Uterus (tissue), 4 donors: ENCODE results near the gene SUSD3. TPM values are rescaled to one million over a fixed set of nuclear protein-coding genes. Genes with fewer than 3 reads are reported as not detected.
"Not testable (repeated sequence)": the region's sequence is repeated elsewhere in the genome, so short reads cannot be mapped to it uniquely, and the experiment has no call there.

ENCODE experiments used
- DNase-seq, 2 donors: peaks; one replicate each; pipeline ENCODE4 v3.0.0-alpha.2; 2019 to 2020
- H3K27ac ChIP-seq, 2 donors: fragments of 200-600 bp; sonication (generic); 1 replicate in 1 of 2; 2 replicates in 1 of 2; pipeline ENCODE4 v1.5.1; 2016 to 2018
- H3K27me3 ChIP-seq, 2 donors: fragments of 200-600 bp; sonication (generic); one replicate each; pipeline ENCODE4 v1.5.1; 2018 to 2019; ENCODE audit warnings: control low read depth in 1 of 2
- H3K36me3 ChIP-seq, 2 donors: fragments of 200-600 bp; sonication (generic); one replicate each; pipeline ENCODE4 v1.5.1; 2019; ENCODE audit warnings: control low read depth in 1 of 2
- H3K4me1 ChIP-seq, 2 donors: fragments of 200-600 bp; sonication (generic); one replicate each; pipeline ENCODE4 v1.5.1; 2018 to 2019; ENCODE audit warnings: control low read depth in 1 of 2
- H3K4me3 ChIP-seq, 2 donors: fragments of 200-600 bp; sonication (generic); 1 replicate in 1 of 2; 2 replicates in 1 of 2; pipeline ENCODE4 v1.5.1; 2018 to 2019; ENCODE audit warnings: mild to moderate bottlenecking in 1 of 2
- H3K9me3 ChIP-seq, 2 donors: fragments of 200-600 bp; sonication (generic); one replicate each; pipeline ENCODE4 v1.5.1; 2019; ENCODE audit warnings: control low read depth in 1 of 2
- CTCF ChIP-seq, 4 experiments: fragments of 200-600 bp in 2 of 4; fragments of 450-650 bp in 2 of 4; sonication (generic) in 2 of 4; IDR thresholded peaks; one replicate each; pipeline ENCODE4 v1.5.1; 2016 to 2019; ENCODE audit warnings: antibody characterized with exemption in 4 of 4, mild to moderate bottlenecking in 2 of 4, moderate library complexity in 1 of 4
- POLR2A ChIP-seq, 2 donors: fragments of 450-650 bp; IDR thresholded peaks; one replicate each; pipeline ENCODE4 v1.6.1; 2016; ENCODE audit warnings: antibody characterized with exemption in 2 of 2, mild to moderate bottlenecking in 1 of 2, moderate library complexity in 1 of 2
- intact Hi-C: fragments of 100-400 bp; cut with DNase I; formaldehyde crosslinking; loops from one replicate; pipeline ENCODE4 v1.15.1; 2023; ENCODE audit warnings: low total_unique reads
- total RNA-seq, 4 donors: library from RNA; depleted of rRNA in 3 of 4; stranded (reverse); fragments of >200 nt in 3 of 4; gene quantifications; one replicate each; pipeline versions ENCODE4 v1.1.0 to v1.2.4, GENCODE V29; 2014 to 2023
- donor health status: DM: yes; HTN: yes; CAD: no.

SUSD3 gene
- total RNA-seq, 4 donors from 2014 or later: 9.3 to 52.7 (median 14.7) TPM

DNA sequence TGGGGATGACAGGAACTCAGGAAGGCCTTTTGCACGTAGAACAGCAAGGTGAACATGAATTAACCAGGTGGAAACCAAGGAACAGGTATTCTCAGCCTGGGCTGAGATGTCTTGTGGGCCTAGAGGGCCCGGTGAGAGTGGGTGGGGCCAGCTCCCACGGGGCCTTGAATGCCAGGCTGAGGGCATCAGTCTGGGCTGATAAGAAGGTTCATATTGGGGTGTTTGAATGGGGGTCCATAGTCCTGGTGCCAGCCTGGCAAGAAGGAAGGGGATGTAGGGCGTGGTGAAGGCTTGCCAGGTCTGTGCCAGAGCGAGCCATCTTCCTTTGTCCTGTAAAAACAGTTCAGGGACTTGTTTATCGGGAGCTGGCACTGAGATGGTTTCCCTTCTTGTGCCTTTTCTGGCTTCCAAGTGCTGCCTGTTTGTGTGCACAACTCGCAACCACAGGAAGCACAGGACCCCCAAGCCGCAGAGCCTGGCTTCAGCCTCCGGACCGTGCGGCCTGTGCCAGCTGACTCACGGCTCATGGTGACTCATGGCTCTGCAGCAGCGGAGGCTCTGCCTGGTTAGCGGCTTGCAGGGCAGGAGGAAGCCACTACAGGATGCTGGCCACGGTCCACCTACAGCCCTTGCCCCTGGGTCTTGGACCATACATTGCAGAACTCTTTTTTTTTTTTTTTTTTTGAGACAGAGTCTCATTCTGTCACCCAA, 39.9 kb downstream of the SUSD3 start:
- no peaks in the 10 kb centered on the region for H3K9me3 ChIP-seq
- H3K27me3 ChIP-seq: no peaks in the 10 kb centered on the region
- peak overlapping the region; percentile 81 to 99 for H3K27ac ChIP-seq
- peak overlapping the region in 1 of 2 donors; percentile 6 for H3K4me3 ChIP-seq
- H3K4me1 ChIP-seq: peaks cover 6 to 25% of the 10 kb centered on the region in 2 donors
- intact Hi-C loops: no loop called here
- peak in 1 of 2 donors; percentile 17 for TF ChIP-seq POLR2A (IDR thresholded peaks at IDR 0.05)
- no peak for TF ChIP-seq CTCF (IDR thresholded peaks at IDR 0.05)
- DNase-seq: peak; percentile 90 to 94
- no peaks in the 10 kb centered on the region for H3K36me3 ChIP-seq

- DNase-seq: peak in 1 of 2 donors; percentile 18
- Histone ChIP-seq H3K27ac (peak overlapping the region; percentile 81 to 99), H3K4me1 (peaks cover 6 to 25% of the 10 kb centered on the region in 2 donors), H3K4me3 (no peak overlapping the region), H3K9me3 (peaks cover 0 to 10% of the 10 kb centered on the region in 2 donors), H3K36me3 (no peaks in the 10 kb centered on the region), H3K27me3 (no peaks in the 10 kb centered on the region)
- intact Hi-C loops: no loop called here
- TF ChIP-seq POLR2A (IDR thresholded peaks at IDR 0.05): no peak
- TF ChIP-seq CTCF (IDR thresholded peaks at IDR 0.05): no peak
These were observed 41.2 kb downstream of the SUSD3 start for GRCh38 chr9:93099551-93100275.

GRCh38 chr9:93100276-93100636, 41.8 kb downstream of the SUSD3 start:
- intact Hi-C loops: no loop called here
- Histone ChIP-seq H3K36me3 (no peaks in the 10 kb centered on the region), H3K4me1 (peaks cover 6 to 25% of the 10 kb centered on the region in 2 donors), H3K27ac (no peak overlapping the region), H3K4me3 (no peak overlapping the region), H3K27me3 (no peaks in the 10 kb centered on the region), H3K9me3 (peaks cover 0 to 10% of the 10 kb centered on the region in 2 donors)
- TF ChIP-seq POLR2A (IDR thresholded peaks at IDR 0.05) (no peak), CTCF (IDR thresholded peaks at IDR 0.05) (no peak)
- DNase-seq: peak in 1 of 2 donors; percentile 2

GRCh38 chr9:93101086-93101485, 42.6 kb downstream of the SUSD3 start:
- H3K4me3 ChIP-seq, intact Hi-C loops, H3K27me3 ChIP-seq, H3K36me3 ChIP-seq, H3K27ac ChIP-seq: not testable (repeated sequence)
- Histone ChIP-seq H3K9me3 (peaks cover 0 to 10% of the 10 kb centered on the region in 2 donors), H3K4me1 (peaks cover 6 to 25% of the 10 kb centered on the region in 2 donors)
- peak in 1 of 2 donors; percentile 9 for DNase-seq

DNA sequence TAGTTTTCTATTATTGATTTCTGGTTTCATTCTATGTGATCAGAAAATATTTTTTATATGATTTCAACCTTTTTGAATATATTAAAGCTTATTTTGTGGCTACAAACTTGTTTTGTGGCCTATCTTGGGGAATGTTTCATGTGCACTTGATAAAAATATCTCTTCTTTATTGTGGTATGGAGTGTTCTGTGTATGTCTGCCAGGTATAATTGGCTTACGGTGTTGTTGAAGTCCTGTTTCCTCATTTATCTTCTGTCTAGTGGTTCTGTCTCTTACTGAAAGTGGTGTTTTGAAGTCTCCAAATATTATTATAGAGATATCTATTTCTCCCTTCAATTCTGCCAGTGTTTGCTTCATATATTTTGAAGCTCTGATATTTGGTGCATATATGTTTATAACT, 47.1 kb downstream of the SUSD3 start:
- intact Hi-C loops: no loop called here
- H3K4me3 ChIP-seq: no peak overlapping the region
- no peak for DNase-seq

More for the DNA sequence above, 47.1 kb downstream of the SUSD3 start:
- no peaks in the 10 kb centered on the region for H3K36me3 ChIP-seq
- peaks cover 0 to 10% of the 10 kb centered on the region in 2 donors for H3K9me3 ChIP-seq
- H3K27ac ChIP-seq: no peak overlapping the region
- no peaks in the 10 kb centered on the region for H3K27me3 ChIP-seq
- H3K4me1 ChIP-seq: no peaks in the 10 kb centered on the region
- TF ChIP-seq CTCF (IDR thresholded peaks at IDR 0.05) (no peak), POLR2A (IDR thresholded peaks at IDR 0.05) (no peak)
